Right ventricle myocardium superior (tissue), 1 donor: Measurements from ENCODE around the gene MPP7. TPM values are rescaled to one million over a fixed set of nuclear protein-coding genes. Genes with fewer than 3 reads are reported as not detected.

ENCODE experiments used
- ATAC-seq: fragments of 200-7000 bp; cut with Tn5 transposase; one replicate; pipeline ENCODE4 v1.9.1; 2020; ENCODE audit warnings: mild to moderate bottlenecking; ENCODE audit not compliant: poor library complexity
- DNase-seq: peaks from one replicate; pipeline ENCODE4 v3.0.0-alpha.2; 2020
- intact Hi-C: fragments of 100-400 bp; cut with DNase I; formaldehyde crosslinking; loops from one replicate; pipeline ENCODE4 v1.11.2; 2022
- microRNA-seq: library from miRNA; unstranded; fragments of <30 nt; microRNA quantifications from one replicate; pipeline ENCODE4 v1.2.0, GENCODE V29; 2020
- total RNA-seq: library from RNA; stranded (reverse); fragmentation: NEBNext Ultra II Directional; extraction: Animal tissue kit (Norgen Biotek cat#: 25700); gene quantifications from one replicate; pipeline ENCODE4 v1.2.1, GENCODE V29; 2021
- donor health status: DM: no; HTN: yes; CAD: no; lungs with severe emphysema.

Gene MPP7
- total RNA-seq, 1 donor from 2014 or later = 14.0 TPM

DNA sequence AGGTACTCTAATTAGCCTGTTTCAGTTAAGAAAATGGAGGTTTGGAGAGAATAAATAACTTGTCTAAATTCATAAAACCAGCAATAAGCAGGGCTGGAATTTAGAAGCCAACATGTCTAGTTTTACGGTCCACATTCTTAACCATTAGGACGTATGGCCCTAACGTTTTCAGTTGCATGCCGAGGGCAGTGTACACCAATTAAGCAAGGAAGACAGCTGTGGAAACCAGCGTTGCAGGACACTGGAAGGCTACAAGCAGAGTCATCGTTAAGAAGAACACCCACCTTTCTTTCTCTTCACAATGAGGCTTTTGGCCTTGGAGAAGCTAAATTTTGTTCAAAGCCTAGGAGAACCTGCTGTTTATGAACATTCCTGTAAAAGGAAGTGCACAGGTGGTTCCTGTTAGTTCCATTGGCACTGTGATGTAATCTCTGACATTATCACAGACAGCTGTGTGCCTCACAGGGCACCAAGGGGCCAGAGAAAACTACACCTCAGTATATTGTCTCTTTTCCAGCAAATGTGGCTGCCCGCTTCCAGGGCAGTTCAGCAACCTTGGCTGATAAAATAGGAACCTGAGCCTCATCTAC, 21.0 kb downstream of the MPP7 start:
- intact Hi-C loops = no loop called here
- no peak for DNase-seq
- no peak for ATAC-seq

DNA sequence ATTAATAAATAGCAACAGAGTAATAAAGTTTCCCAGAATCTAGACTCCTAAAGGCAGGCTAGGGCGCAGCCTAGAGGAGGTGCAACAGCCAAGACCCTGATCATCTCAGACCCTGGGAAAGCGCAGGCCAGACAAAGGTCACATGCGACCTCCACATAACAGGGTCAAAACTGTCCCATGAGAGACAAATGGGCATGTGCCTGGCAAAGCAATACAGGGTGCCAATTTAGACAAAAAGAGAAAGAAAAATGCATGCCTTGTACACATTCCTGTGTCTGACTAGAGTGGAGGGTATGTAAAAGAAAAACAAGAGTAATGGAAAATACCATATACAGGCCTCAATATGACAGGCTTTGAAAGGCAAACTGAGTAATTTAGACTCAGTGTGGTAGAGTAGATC, 22.2 kb downstream of the MPP7 start:
- no peak for DNase-seq
- no peak for ATAC-seq
- intact Hi-C loops = no loop called here

DNA sequence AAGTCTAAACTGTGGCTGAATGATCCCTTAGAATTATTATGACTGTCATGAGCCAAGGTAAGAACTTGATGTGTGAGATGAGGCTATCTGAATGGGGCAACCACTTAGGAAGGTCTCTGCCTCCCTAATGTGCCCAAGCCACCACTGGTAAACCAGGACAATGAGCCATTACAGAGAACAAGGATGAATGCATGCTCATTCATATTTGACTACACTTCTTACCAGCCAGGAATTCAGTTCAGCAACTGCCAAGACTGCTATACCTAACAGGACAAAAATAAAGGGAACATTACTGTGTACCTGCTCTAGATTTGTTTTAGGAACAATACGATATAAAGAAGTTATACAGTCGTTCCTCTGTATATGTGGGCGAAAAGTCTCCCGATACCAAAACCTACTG, 23.0 kb downstream of the MPP7 start:
- peak; percentile 49 for ATAC-seq
- DNase-seq = no peak
- intact Hi-C loops = no loop called here

DNA sequence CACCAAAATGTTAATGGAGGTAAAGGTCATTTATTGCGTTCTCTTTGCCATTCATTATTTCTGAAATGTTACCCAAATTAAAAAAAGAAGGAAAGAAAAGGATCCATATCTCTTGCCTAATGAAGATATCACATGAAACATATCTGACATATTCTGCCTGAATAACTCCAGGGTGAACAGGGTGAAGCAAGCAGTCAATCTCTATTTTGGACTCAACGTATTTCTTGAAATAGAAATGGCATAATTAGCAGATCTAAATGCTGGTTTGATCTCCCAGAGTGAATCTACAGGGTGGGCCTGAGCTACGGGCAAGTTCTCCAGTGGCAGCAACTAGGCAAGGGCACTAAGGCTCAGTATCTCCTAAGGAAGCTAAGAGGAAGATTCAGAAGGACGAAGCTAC, 24.0 kb downstream of the MPP7 start:
- no peak for DNase-seq
- ATAC-seq = peak; percentile 10
- intact Hi-C loops = no loop called here

DNA sequence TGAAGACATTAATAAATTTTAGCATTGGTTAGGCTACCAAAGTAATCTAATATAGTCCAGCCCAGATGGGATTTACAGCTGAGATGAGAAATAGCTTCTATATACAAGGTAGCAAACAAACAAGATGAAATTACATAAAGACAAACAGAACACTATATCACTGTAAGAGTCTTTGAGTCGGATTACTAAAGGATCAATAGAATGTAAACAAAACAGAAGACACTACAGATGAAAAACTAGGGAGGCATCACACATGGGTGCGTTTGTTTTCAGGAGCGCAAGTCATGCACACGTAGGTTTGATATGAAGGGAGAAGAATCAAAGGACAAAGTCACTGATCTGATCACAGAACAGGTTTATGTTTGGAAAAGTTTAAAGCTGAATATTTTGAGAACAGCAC, 26.5 kb downstream of the MPP7 start:
- intact Hi-C loops = no loop called here
- ATAC-seq (no peak), DNase-seq (no peak)

DNA sequence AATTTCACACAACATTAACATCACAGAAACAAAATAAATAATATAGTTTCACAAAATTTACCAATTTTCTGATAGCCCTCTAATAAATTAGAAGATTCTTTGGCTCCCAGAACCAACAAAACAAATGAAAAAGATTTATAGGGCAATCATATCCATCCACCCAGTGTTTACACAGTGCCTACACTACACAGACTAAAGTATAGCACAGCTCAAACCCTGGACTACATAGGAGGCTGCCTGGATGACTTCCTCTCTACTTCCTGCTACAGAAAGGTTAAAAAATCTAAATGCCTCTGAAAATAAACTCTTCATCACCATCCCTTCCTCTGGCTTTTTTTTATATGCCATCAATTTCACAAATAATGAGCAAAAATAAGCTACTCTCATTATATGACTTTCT, 28.4 kb downstream of the MPP7 start:
- no peak for ATAC-seq
- no peak for DNase-seq
- intact Hi-C loops = no loop called here

DNA sequence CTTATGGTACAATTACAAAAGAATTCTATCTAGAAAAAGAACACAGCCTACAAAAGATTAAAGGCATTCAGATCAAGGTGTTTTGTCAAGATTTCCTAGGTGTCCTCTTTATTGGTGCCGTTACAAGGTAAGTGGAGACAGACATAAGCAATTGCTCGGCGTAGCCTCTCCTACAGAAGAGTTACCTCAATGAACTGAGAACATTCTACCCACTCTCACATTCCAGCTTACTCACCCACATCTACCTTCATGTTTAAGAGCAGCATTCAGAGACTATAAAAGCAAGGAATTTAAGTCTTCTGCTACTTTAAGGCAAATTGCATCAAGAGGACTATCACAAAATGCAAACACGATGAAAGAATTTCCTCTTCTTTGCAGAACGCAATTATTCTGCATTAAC, 29.5 kb downstream of the MPP7 start:
- ATAC-seq (no peak), DNase-seq (no peak)
- intact Hi-C loops = no loop called here

DNA sequence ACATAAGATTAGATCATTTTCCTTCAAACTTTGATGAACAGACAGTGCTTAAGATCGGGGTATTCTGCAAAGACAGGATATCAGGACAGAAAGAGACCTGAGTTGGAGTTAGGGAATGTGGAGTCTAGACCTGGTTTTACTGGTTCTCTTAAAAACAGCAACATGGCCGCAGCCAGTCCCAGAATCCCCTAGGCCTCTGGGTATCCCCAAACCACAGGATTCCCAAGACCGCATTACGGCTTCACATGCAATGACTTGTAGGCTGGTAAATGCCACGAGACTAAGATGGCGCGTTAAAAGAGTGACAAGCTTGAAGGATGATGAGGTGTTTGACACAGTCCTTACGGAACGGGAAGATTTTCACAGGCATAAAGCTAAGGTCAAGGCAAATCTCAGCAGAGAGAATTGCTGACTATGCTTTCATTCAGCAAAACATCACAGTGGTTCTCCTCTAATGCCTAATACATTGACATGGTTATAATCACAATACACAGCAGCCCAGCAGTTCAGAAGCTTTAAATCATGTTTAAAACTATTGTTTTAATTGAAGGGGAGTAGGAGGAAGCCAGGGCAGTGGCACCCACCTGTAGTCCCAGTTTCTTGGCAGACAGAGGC, 32.9 kb downstream of the MPP7 start:
- ATAC-seq (no peak), DNase-seq (no peak)
- intact Hi-C loops = no loop called here

DNA sequence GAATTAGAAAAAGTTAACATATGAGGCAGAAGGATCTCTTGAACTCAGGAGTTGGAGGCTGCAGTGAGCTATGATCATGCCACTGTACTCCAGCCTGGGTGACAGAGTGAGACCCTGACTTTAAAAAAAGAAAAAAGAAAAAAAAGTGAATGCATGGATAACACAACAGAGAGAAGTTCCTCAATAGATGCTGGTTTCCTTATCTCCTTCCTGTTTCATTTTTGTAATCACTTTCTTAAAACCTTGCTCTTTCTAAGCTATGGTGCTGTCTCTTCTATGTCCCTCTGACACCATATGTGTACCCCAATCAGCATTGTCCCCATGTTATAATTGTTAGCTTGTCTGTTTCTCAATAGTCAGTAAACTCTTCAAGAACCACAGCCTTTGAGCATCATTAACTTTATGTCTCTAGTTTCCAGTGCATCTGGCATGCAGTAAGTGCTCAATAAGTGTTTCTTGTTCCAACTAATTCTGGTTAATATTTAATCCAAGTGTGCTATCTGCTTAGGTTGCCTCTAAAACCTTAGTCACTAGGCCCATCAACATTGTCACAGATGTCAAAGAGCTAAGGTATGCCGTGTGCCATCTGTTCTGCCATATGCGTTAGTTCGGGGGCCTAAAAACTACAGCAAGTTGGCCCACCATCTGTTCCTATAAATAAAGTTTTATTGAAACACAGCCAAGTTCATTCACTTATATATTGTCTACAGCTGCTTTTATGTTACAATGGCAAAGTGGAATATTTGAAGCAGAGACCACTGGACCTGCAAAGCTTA, 36.2 kb downstream of the MPP7 start:
- no peak for ATAC-seq
- intact Hi-C loops = no loop called here
- DNase-seq = no peak

DNA sequence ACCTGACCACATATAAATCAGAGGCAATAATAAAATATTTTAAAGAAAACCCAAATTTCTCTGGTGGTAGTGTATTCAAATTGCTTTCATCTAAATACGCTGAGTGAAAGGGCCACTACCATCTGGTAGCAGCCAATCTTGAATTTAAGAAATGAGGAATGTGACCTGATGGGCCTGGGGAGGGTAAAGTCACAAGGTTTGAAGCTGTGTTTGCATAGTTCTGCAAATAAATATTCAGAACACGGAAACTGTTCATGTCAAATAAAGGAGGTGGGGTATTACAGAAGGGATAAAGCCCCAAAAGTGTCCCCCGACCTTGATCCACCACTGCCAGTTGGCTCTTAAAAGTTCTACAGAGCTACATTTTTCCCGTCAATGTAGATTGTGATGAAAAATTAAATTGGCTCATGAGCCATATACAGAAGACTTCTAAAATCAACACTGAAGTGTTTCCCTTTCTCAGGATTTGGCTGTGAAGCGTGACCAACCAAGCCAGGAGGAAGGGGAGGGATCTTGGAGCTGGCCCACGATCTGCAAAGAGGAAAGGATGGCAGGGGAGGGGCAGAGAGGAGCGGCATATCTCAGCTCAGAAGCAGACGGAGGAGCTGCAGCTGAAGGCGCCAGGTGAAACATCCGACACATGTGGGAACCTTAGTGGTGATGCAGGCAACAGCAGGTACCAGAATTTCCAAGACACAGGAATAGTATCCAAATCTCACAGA, 39.6 kb downstream of the MPP7 start:
- DNase-seq (no peak), ATAC-seq (no peak)
- intact Hi-C loops = no loop called here

DNA sequence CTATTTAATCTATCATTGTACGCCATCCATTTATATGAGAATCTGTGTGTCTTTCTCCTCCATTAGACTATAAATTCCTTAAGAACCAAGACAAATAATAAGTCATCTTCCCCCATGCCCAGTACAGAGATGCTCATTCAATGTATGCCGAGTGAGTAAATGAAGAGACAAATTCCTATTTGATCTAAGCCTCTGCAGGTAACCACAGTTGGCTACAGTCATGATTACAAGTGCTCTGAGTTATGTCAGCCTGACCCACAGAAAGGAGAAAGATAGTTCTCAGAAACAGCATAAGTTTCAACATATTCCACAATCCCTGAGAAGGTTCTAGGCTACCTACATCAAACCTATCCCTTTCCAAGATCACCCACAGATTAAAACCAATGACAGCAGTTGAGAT, 46.1 kb downstream of the MPP7 start:
- ATAC-seq (no peak), DNase-seq (no peak)
- intact Hi-C loops = no loop called here

DNA sequence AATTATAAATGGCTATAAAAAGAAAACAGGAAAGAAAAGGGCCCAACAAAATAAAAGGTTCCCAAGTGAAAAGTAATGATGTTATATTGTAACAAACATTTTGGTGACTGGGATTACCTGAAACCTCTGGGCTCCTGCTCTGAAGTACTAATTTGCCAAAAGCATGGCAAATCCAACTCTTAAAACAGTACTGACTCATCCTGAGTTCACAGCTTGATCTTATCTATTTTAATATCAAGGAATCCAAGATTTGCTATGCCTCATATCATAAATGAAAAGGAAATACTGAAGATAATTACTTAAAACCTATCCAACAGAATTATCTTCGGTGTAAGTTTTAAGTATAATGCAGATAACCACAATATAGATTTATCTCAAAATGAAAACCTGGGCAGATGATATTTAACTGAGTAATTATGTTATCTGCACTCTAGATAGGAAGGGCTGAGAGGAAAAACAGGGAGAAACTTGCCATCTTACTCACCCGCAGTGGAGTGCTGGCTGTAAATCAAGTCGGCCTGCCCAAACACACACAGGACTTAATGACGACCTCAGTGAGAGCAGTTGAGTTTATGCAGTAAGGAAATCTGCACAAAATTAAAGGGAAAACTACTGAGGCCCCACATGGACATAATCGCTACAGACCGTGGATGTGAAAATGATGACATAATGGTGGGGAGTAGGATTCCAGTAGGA, 48.4 kb downstream of the MPP7 start:
- peak; percentile 55 for ATAC-seq
- intact Hi-C loops = no loop called here
- DNase-seq = no peak

DNA sequence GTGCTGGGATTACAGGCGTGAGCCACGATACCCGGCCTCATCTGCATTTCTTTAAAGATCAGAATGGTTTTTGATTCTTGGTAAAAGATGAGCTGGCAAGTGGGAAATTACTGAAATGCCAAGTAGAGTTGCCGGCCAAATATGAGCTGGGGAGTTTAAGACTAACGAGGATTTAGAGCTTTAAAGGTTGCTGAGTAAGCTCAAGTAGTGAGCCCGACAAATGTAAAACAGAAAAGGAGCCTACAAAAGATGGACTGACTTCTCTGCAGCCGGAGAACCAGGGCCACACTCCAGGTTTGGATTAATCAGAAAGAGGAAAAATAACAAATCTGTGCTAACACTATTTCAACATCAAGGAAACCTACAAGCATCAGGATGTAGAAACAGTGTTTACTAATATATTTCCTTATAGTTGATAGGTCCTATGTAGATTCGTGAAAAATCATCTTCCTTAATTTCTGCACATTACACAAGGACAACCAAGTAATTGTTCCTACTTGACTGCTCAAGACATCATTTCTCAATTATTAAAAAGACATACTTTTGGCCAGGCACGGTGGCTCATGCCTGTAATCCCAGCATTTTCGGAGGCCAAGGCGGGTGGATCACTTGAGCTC, 49.6 kb downstream of the MPP7 start:
- DNase-seq (no peak), ATAC-seq (no peak)

More for the DNA sequence above, 49.6 kb downstream of the MPP7 start:
- intact Hi-C loops = no loop called here

Small RNA genes lying within 50 kb of the gene (microRNA-seq; reads per million reads assigned to microRNA genes)
- not detected for gene MIR8086

Other genes with a start within 250 kb of the MPP7 start
- 92.9 TPM for gene WAC, start 230.1 kb upstream of the MPP7 start, total RNA-seq